HCT116 (cell line): ENCODE data around the gene STK17A. TPM values are rescaled to one million over a fixed set of nuclear protein-coding genes. Genes with fewer than 3 reads are reported as not detected.

ENCODE experiments used
- ATAC-seq: fragments of 200-7000 bp; cut with Tn5 transposase; 2 replicates; pipeline ENCODE4 v1.9.1; 2020; ENCODE audit warnings: mild to moderate bottlenecking, moderate library complexity
- BruUV-seq: library from RNA; stranded (reverse); fragments of 400-500 nt; replicated peaks from 2 replicates; lab custom pipeline; 2021; lab: Mats Ljungman, UMichigan
- CTCF ChIA-PET: fragments of 300-600 bp; sonication (Branson Sonifier 250); formaldehyde crosslinking; loops from one replicate; lab custom pipeline; 2021; ENCODE audit warnings: antibody characterized with exemption; lab: Charles Lee
- POLR2A ChIA-PET: fragments of 300-600, 350-600 bp; sonication (Branson Sonifier 250); formaldehyde crosslinking; loops from one replicate; lab custom pipeline; 2021; ENCODE audit warnings: antibody characterized with exemption; lab: Charles Lee
- RAD21 ChIA-PET, 2 experiments: fragments of 300-600 bp; sonication (Branson Sonifier 250); formaldehyde crosslinking; loops; one replicate each; lab custom pipeline; 2023; ENCODE audit warnings: low total read pairs in 2 of 2; ENCODE audit not compliant: uncharacterized antibody in 2 of 2, unreplicated experiment in 2 of 2, low non-redundant PET in 1 of 2; lab: Charles Lee
- DNase-seq: peaks from one replicate; pipeline ENCODE4 v3.0.0-alpha.2; 2010; ENCODE audit warnings: low read depth, low spot score
- H2AFZ ChIP-seq: fragments of 200-600 bp; shearing (Covaris generic), sonication (generic); 2 replicates; pipeline ENCODE4 v1.6.1; 2017; ENCODE audit warnings: low read depth, mixed run types, mixed read lengths, antibody characterized with exemption, low read length; ENCODE audit not compliant: poor library complexity, severe bottlenecking
- H3K27ac ChIP-seq: 2 replicates; pipeline ENCODE4 v1.5.1; 2012; ENCODE audit warnings: low read depth, low read length
- H3K27me3 ChIP-seq: fragments of 200-600 bp; sonication (generic); 2 replicates; pipeline ENCODE4 v1.6.1; 2016; ENCODE audit warnings: mixed run types, low read length, mixed read lengths; ENCODE audit not compliant: insufficient read depth
- H3K36me3 ChIP-seq, 2 experiments: fragments of 200-500 bp in 1 of 2; fragments of 200-600 bp in 1 of 2; sonication (Bioruptor generic) in 1 of 2; sonication (generic) in 1 of 2; 2 replicates each; pipeline versions ENCODE4 v1.5.1 to v1.6.1; 2014 to 2016; ENCODE audit warnings: low read length in 2 of 2, inconsistent platforms in 1 of 2, mixed read lengths in 1 of 2, mixed run types in 1 of 2; ENCODE audit not compliant: insufficient read depth in 2 of 2, control insufficient read depth in 1 of 2
- H3K4me1 ChIP-seq, 2 experiments: fragments of 200-600 bp in 1 of 2; sonication (generic) in 1 of 2; 2 replicates each; pipeline versions ENCODE4 v1.5.1 to v1.6.1; 2012 to 2017; ENCODE audit warnings: low read length in 2 of 2, inconsistent platforms in 1 of 2, mild to moderate bottlenecking in 1 of 2, mixed read lengths in 1 of 2, mixed run types in 1 of 2, moderate library complexity in 1 of 2; ENCODE audit not compliant: insufficient read depth in 2 of 2, control insufficient read depth in 1 of 2
- H3K4me2 ChIP-seq: fragments of 200-600 bp; sonication (generic); 2 replicates; pipeline ENCODE4 v1.6.1; 2017; ENCODE audit warnings: mixed run types, low read length, mixed read lengths
- H3K4me3 ChIP-seq, 2 experiments: fragments of 200-600 bp in 1 of 2; sonication (generic) in 1 of 2; replicated peaks in 1 of 2; 2 replicates each; pipeline ENCODE4 v1.5.1; 2011 to 2016; ENCODE audit warnings: low read length in 2 of 2, control low read depth in 1 of 2, low read depth in 1 of 2, mild to moderate bottlenecking in 1 of 2, mixed read lengths in 1 of 2, mixed run types in 1 of 2
- H3K79me2 ChIP-seq: fragments of 200-600 bp; sonication (generic); 2 replicates; pipeline ENCODE4 v1.6.1; 2017; ENCODE audit warnings: mild to moderate bottlenecking, mixed run types, low read length, moderate library complexity, mixed read lengths; ENCODE audit not compliant: insufficient read depth
- H3K9ac ChIP-seq: fragments of 200-600 bp; sonication (generic); 2 replicates; pipeline ENCODE4 v1.6.1; 2016; ENCODE audit warnings: low read length, mixed read lengths
- H3K9me2 ChIP-seq: fragments of 200-600 bp; sonication (generic), shearing (Covaris generic); 2 replicates; pipeline ENCODE4 v1.6.1; 2017; ENCODE audit warnings: mixed run types, mild to moderate bottlenecking, moderate library complexity; ENCODE audit not compliant: insufficient read depth
- H3K9me3 ChIP-seq, 2 experiments: fragments of 200-500 bp in 1 of 2; fragments of 200-600 bp in 1 of 2; sonication (Bioruptor generic) in 1 of 2; sonication (generic) in 1 of 2; 2 replicates each; pipeline ENCODE4 v1.6.1; 2014 to 2017; ENCODE audit warnings: low read length in 2 of 2, mixed read lengths in 2 of 2, inconsistent platforms in 1 of 2, low read depth in 1 of 2, mild to moderate bottlenecking in 1 of 2, mixed run types in 1 of 2, moderate library complexity in 1 of 2; ENCODE audit not compliant: control insufficient read depth in 1 of 2, insufficient read depth in 1 of 2
- H4K20me1 ChIP-seq: fragments of 200-600 bp; sonication (generic), shearing (Covaris generic); 2 replicates; pipeline ENCODE4 v1.6.1; 2017; ENCODE audit warnings: mixed run types, mild to moderate bottlenecking, moderate library complexity; ENCODE audit not compliant: insufficient read depth
- CBX3 ChIP-seq: IDR thresholded peaks from 2 replicates; pipeline ENCODE4 v1.6.1; 2012; ENCODE audit warnings: low read depth
- EGR1 ChIP-seq: IDR thresholded peaks from 2 replicates; pipeline ENCODE4 v1.6.1; 2012; ENCODE audit warnings: low read depth
- EZH2 ChIP-seq: fragments of 200-600 bp; sonication (generic); IDR thresholded peaks from 2 replicates; pipeline ENCODE4 v1.6.1; 2017; ENCODE audit warnings: antibody characterized with exemption, mixed run types
- FOSL1 ChIP-seq: IDR thresholded peaks from 2 replicates; pipeline ENCODE4 v1.6.1; 2012; ENCODE audit warnings: low read depth
- MAX ChIP-seq: IDR thresholded peaks from 2 replicates; pipeline ENCODE4 v1.6.1; 2012
- POLR2A ChIP-seq: IDR thresholded peaks from 2 replicates; pipeline ENCODE4 v1.7.0; 2011; ENCODE audit warnings: borderline replicate concordance; ENCODE audit not compliant: insufficient read depth, insufficient read length; ENCODE audit errors: extremely low read depth
- SIN3A ChIP-seq: IDR thresholded peaks from 2 replicates; pipeline ENCODE4 v1.6.1; 2012; ENCODE audit warnings: low read depth
- SP1 ChIP-seq: IDR thresholded peaks from 2 replicates; pipeline ENCODE4 v1.6.1; 2012; ENCODE audit warnings: low read depth
- TCF7L2 ChIP-seq: IDR thresholded peaks from 2 replicates; pipeline ENCODE4 v1.7.0; 2011; ENCODE audit warnings: borderline replicate concordance, inconsistent platforms; ENCODE audit not compliant: insufficient read depth, insufficient read length; ENCODE audit errors: extremely low read depth
- intact Hi-C: fragments of 100-400 bp; cut with micrococcal nuclease; formaldehyde crosslinking; loops from 2 replicates; pipeline ENCODE4 v1.10.0; 2022
- total RNA-seq: library from RNA; stranded (reverse); gene quantifications from one replicate; pipeline ENCODE4 v1.2.1, GENCODE V29; 2021; ENCODE audit not compliant: unreplicated experiment

Gene STK17A
- total RNA-seq, 1 experiment from 2014 or later, result 14.8 TPM

DNA sequence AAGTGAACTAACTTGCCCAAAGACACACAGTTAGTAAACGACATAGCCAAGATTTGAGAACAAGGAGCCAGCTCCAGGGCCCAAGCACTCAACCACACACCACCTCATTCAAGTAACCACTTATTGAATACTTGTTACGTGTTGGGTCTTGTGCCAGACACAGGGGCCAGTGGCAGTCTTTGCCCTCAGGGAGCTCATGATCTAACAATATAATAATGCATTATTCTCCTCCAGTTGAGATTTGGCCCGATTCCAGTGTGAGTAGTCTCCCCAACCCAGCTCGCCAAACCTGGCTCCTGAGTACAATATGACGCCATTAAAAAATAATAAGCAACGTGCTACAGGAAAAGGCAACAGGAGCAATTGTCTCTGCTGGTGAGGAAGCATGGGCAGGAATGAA lies 14.4 kb upstream of the STK17A start:
- ATAC-seq, result no peak
- CTCF ChIA-PET, result interaction anchor here (2.4 kb wide), 1 partner anchor 14 kb away, joined by 16 read pairs; the partner anchor contains the start of gene STK17A
- Histone ChIP-seq H3K27me3 (no peaks in the 10 kb centered on the region), H3K4me1 (peaks cover 0 to 26% of the 10 kb centered on the region in 2 experiments; a peak in 2 of 4 replicates), H4K20me1 (no peaks in the 10 kb centered on the region), H3K9ac (no peak overlapping the region), H3K36me3 (no peaks in the 10 kb centered on the region)
- TF ChIP-seq SP1, result no peak
- no peak for TF ChIP-seq POLR2A
- no peak for TF ChIP-seq EZH2
- no peak for TF ChIP-seq SIN3A
- TF ChIP-seq CBX3, result no peak
- TF ChIP-seq, all 23 proteins: peak for 0
- no peak overlapping the region for H3K4me2 ChIP-seq
- no peaks in the 10 kb centered on the region for H3K9me3 ChIP-seq
- H3K4me3 ChIP-seq, result no peak overlapping the region
- ChIA-PET RAD21 (interaction anchor here in 1 of 2 experiments (1.4 kb wide), 1 partner anchor 14 kb away, joined by 5 read pairs; the partner anchor contains the start of gene STK17A), POLR2A (interaction anchor here (3.0 kb wide), 1 partner anchor 14 kb away, joined by 14 read pairs; the partner anchor contains the start of gene STK17A)
- no peaks in the 10 kb centered on the region for H3K79me2 ChIP-seq
- no TSS peak for BruUV-seq
- no peaks in the 10 kb centered on the region for H3K9me2 ChIP-seq
- intact Hi-C loops, result no loop called here
- no peak overlapping the region for H2AFZ ChIP-seq
- no peak overlapping the region for H3K27ac ChIP-seq
- DNase-seq, result no peak

DNA sequence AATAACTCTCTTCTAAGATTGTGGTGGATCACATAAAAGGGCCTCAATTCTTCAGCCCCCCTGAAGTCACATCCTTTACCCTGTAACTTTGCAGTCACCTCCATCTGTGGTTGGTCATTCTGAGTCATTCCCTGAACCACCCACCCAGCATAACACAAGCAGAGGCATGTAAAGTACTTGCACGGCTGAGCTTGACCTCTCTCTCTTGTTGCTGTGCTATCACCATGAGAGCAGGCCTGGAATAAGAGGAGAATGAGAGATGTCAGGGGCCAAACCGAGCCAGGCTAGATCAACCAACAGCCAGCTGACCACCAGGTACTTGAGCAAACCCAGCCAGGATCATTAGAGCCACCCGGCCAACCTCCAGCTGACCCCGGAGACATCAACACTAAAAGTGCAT lies 13.5 kb upstream of the STK17A start:
- ATAC-seq, result peak; percentile 60
- Histone ChIP-seq H3K4me2 (peak overlapping the region; percentile 16), H3K9me2 (no peaks in the 10 kb centered on the region), H3K4me1 (peaks cover 0 to 26% of the 10 kb centered on the region in 2 experiments; a peak in 2 of 4 replicates), H3K27ac (no peak overlapping the region), H3K9ac (no peak overlapping the region), H3K27me3 (no peaks in the 10 kb centered on the region), H3K9me3 (no peaks in the 10 kb centered on the region), H3K4me3 (no peak overlapping the region), H3K36me3 (no peaks in the 10 kb centered on the region), H4K20me1 (no peaks in the 10 kb centered on the region), H2AFZ (no peak overlapping the region), H3K79me2 (no peaks in the 10 kb centered on the region)
- no TSS peak for BruUV-seq
- ChIA-PET RAD21 (interaction anchor here in 1 of 2 experiments (1.4 kb wide), 1 partner anchor 13 kb away, joined by 5 read pairs; the partner anchor contains the start of gene STK17A), CTCF (interaction anchor here (2.4 kb wide), 1 partner anchor 13 kb away, joined by 16 read pairs; the partner anchor contains the start of gene STK17A), POLR2A (interaction anchor here (3.0 kb wide), 1 partner anchor 13 kb away, joined by 14 read pairs; the partner anchor contains the start of gene STK17A)
- DNase-seq, result no peak
- TF ChIP-seq EGR1 (0 out of 2 replicates have a peak, but pooled peaks have one; percentile 27), MAX (no peak), CBX3 (peak; percentile 40; the same call in 1 of the 2 replicates), FOSL1 (peak; percentile 45; the same call in 1 of the 2 replicates), TCF7L2 (no peak)
- intact Hi-C loops, result no loop called here
